Spleen (tissue), 11 donors: ENCODE data around the gene OLIG2. TPM values are rescaled to one million over a fixed set of nuclear protein-coding genes. Genes with fewer than 3 reads are reported as not detected.
A peak's percentile ranks its signal among the peaks of the same experiment; 100 is the strongest.

ENCODE experiments used
- DNase-seq: peaks from one replicate; pipeline ENCODE4 v3.0.0-alpha.2; 2020
- H3K27ac ChIP-seq, 8 donors: fragments of 200-600 bp; sonication (generic) in 7 of 8; 1 replicate in 4 of 8; 2 replicates in 4 of 8; pipeline versions ENCODE4 v1.5.0 to v1.8.0; 2016 to 2021; ENCODE audit warnings: inconsistent platforms in 4 of 8, mild to moderate bottlenecking in 4 of 8, moderate library complexity in 1 of 8
- H3K27me3 ChIP-seq, 7 donors: fragments of 200-600 bp; sonication (generic) in 6 of 7; replicated peaks in 1 of 7; 1 replicate in 4 of 7; 2 replicates in 3 of 7; pipeline versions ENCODE4 v1.5.0 to v1.8.0; 2016 to 2021; ENCODE audit warnings: inconsistent platforms in 3 of 7, mild to moderate bottlenecking in 1 of 7
- H3K36me3 ChIP-seq, 6 donors: fragments of 200-600 bp; sonication (generic) in 5 of 6; 1 replicate in 4 of 6; 2 replicates in 2 of 6; pipeline versions ENCODE4 v1.5.0 to v1.8.0; 2016 to 2021; ENCODE audit warnings: inconsistent platforms in 2 of 6
- H3K4me1 ChIP-seq, 6 donors: fragments of 200-600 bp; sonication (generic) in 5 of 6; 1 replicate in 3 of 6; 2 replicates in 3 of 6; pipeline versions ENCODE4 v1.5.0 to v1.8.0; 2016 to 2021; ENCODE audit warnings: inconsistent platforms in 3 of 6
- H3K4me3 ChIP-seq, 8 donors: fragments of 200-600 bp; sonication (generic) in 7 of 8; 1 replicate in 4 of 8; 2 replicates in 4 of 8; pipeline versions ENCODE4 v1.5.0 to v1.8.0; 2016 to 2021; ENCODE audit warnings: inconsistent platforms in 4 of 8, mild to moderate bottlenecking in 4 of 8, moderate library complexity in 2 of 8
- H3K9me3 ChIP-seq, 8 donors: fragments of 200-600 bp; sonication (generic) in 7 of 8; 1 replicate in 4 of 8; 2 replicates in 4 of 8; pipeline versions ENCODE4 v1.5.0 to v1.8.0; 2016 to 2021; ENCODE audit warnings: inconsistent platforms in 4 of 8
- CTCF ChIP-seq, 11 experiments: fragments of 200-600 bp in 7 of 11; fragments of 450-650 bp in 4 of 11; sonication (generic) in 4 of 11; IDR thresholded peaks in 8 of 11; conservative IDR thresholded peaks in 3 of 11; 1 replicate in 7 of 11; 2 replicates in 4 of 11; pipeline versions ENCODE4 v1.4.0 to v1.8.0; 2016 to 2021; ENCODE audit warnings: antibody characterized with exemption in 11 of 11, inconsistent platforms in 4 of 11, mild to moderate bottlenecking in 1 of 11
- POLR2A ChIP-seq, 3 donors: fragments of 450-650 bp; IDR thresholded peaks; one replicate each; pipeline ENCODE4 v1.5.1; 2017; ENCODE audit warnings: antibody characterized with exemption in 3 of 3, mild to moderate bottlenecking in 1 of 3
- POLR2AphosphoS5 ChIP-seq, 3 donors: sonication (generic); formaldehyde crosslinking; IDR thresholded peaks; one replicate each; pipeline ENCODE4 v1.5.1; 2017; ENCODE audit warnings: antibody characterized with exemption in 3 of 3
- WGBS, 5 donors: extraction: QIAGEN DNeasy Blood & Tissue Kit in 3 of 5; methylation state at CpG; one replicate each; pipeline versions ENCODE4 v1.1.5 to v1.1.7; 2013 to 2018; 5-methylcytosine and 5-hydroxymethylcytosine counted together
- intact Hi-C: fragments of 100-400 bp; cut with DNase I; formaldehyde crosslinking; loops from one replicate; pipeline ENCODE4 v1.15.0; 2023; ENCODE audit warnings: low total_unique reads
- polyA plus RNA-seq, 3 donors: library from polyadenylated mRNA; stranded (reverse); fragments of 200-250 nt; gene quantifications; one replicate each; pipeline ENCODE4 v1.2.1, GENCODE V29; 2013
- total RNA-seq, 7 donors: library from RNA; depleted of rRNA in 3 of 7; stranded (reverse); fragments of >200 nt in 3 of 7; fragmentation: NEBNext Ultra II Directional in 4 of 7; extraction: Animal tissue kit (Norgen Biotek cat#: 25700) in 4 of 7; gene quantifications; one replicate each; pipeline versions ENCODE4 v1.1.0 to v1.2.1, GENCODE V29; 2016 to 2021
- donor health status: healthy with polysubstance abuse.
- donor health status: DM: no; HTN: no; CAD: no; lungs with moderate emphysema.
- donor health status: DM: no; HTN: no; CAD: no.
- donor health status: Bipolar disorder and iron deficiency.
- donor health status: healthy.
- donor health status: DM: no; HTN: no; CAD: no.
- donor health status: DM: yes; HTN: yes; CAD: no.

OLIG2 gene
- total and polyA plus RNA-seq, 10 donors, result 0.03 to 0.23 TPM; not detected in 8

GRCh38 chr21:33067457-33067856 is 41.7 kb downstream of the OLIG2 start:
- peaks cover 0 to 14% (median 3%) of the 10 kb centered on the region in 8 donors for H3K9me3 ChIP-seq
- no peak overlapping the region for H3K4me3 ChIP-seq
- 16 to 25% (median 17%) methylated on average over 4 of the region's 4 CpGs for WGBS, 5 donors
- no peak for TF ChIP-seq POLR2A (IDR thresholded peaks at IDR 0.05)
- TF ChIP-seq POLR2AphosphoS5 (IDR thresholded peaks at IDR 0.05), result no peak
- no peak for TF ChIP-seq CTCF (IDR thresholded peaks at IDR 0.05 in 8 of 11, conservative IDR thresholded peaks at IDR 0.05 in 3 of 11)
- DNase-seq, result no peak
- peak overlapping the region in 2 of 8 donors; percentile 27 to 45 for H3K27ac ChIP-seq
- H3K36me3 ChIP-seq, result no peaks in the 10 kb centered on the region
- peaks cover 21 to 75% (median 31%) of the 10 kb centered on the region in 6 donors for H3K4me1 ChIP-seq
- intact Hi-C loops, result no loop called here
- peaks cover 0 to 100% (median 86%) of the 10 kb centered on the region in 7 donors for H3K27me3 ChIP-seq

- Histone ChIP-seq H3K4me3 (peak overlapping the region in 1 of 8 donors; percentile 73), H3K4me1 (peaks cover 21 to 64% (median 31%) of the 10 kb centered on the region in 6 donors), H3K9me3 (peaks cover 0 to 14% (median 3%) of the 10 kb centered on the region in 8 donors), H3K36me3 (no peaks in the 10 kb centered on the region), H3K27ac (no peak overlapping the region), H3K27me3 (peaks cover 0 to 100% (median 91%) of the 10 kb centered on the region in 7 donors)
- intact Hi-C loops, result no loop called here
- TF ChIP-seq CTCF (IDR thresholded peaks at IDR 0.05 in 8 of 11, conservative IDR thresholded peaks at IDR 0.05 in 3 of 11), result no peak
- no peak for DNase-seq
- WGBS, 5 donors, result 62 to 69% (median 66%) methylated on average over 5 of the region's 5 CpGs
Observed at GRCh38 chr21:33069243-33069642, 43.5 kb downstream of the OLIG2 start.

GRCh38 chr21:33069645-33069993 is 43.9 kb downstream of the OLIG2 start:
- Histone ChIP-seq H3K27me3 (peaks cover 0 to 100% (median 90%) of the 10 kb centered on the region in 7 donors), H3K36me3 (no peaks in the 10 kb centered on the region)

More at GRCh38 chr21:33069645-33069993, 43.9 kb downstream of the OLIG2 start:
- Histone ChIP-seq H3K9me3 (peaks cover 0 to 14% (median 3%) of the 10 kb centered on the region in 8 donors), H3K4me1 (peaks cover 21 to 60% (median 31%) of the 10 kb centered on the region in 6 donors), H3K27ac (peak overlapping the region in 4 of 8 donors; percentile 22 to 87 (median 58)), H3K4me3 (peak overlapping the region in 7 of 8 donors; percentile 32 to 73 (median 47))
- 5 to 6% (median 5%) methylated on average over 11 of the region's 11 CpGs for WGBS, 5 donors
- intact Hi-C loops, result no loop called here
- no peak for DNase-seq
- TF ChIP-seq POLR2A (IDR thresholded peaks at IDR 0.05) (no peak), POLR2AphosphoS5 (IDR thresholded peaks at IDR 0.05) (no peak), CTCF (IDR thresholded peaks at IDR 0.05 in 8 of 11, conservative IDR thresholded peaks at IDR 0.05 in 3 of 11) (no peak)
